ENCODE results near the gene AP1S2.

Gene AP1S2

DNA sequence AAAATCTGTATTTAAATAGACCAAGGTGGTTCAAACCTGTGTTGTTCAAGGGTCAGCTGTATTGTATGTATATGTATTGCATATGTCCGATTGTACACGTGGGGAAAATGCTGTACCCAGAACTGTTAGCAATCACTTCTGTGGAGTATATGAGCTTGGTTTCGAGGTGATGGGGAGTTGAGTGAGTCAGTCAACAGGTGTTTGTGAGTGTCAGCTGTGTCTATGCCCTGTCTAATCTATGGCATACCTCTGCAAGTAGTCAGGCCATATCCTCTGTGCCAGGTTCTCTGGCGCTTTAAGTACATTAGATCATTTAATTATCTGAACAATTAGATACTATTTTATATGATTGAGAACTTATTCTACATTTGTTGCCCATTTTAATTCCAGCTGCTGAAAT, 56.9 kb downstream of the AP1S2 start:
- H3K27ac ChIP-seq (ENCODE audit: low read length) = no peak overlapping the region
- H3K9ac ChIP-seq (ENCODE audit: low read depth, low read length) = no peak overlapping the region
- no peak overlapping the region for H3K4me3 ChIP-seq (ENCODE audit: low read length)
- H3K9me3 ChIP-seq (ENCODE audit: insufficient read depth, low read depth, low read length) = no peaks in the 10 kb centered on the region
- H3K36me3 ChIP-seq (ENCODE audit: insufficient read depth, low read depth, low read length) = peaks cover 17% of the 10 kb centered on the region
- H3K4me1 ChIP-seq (ENCODE audit: insufficient read depth, low read length) = no peaks in the 10 kb centered on the region
- H3K27me3 ChIP-seq (ENCODE audit: insufficient read depth, low read length) = no peaks in the 10 kb centered on the region

DNA sequence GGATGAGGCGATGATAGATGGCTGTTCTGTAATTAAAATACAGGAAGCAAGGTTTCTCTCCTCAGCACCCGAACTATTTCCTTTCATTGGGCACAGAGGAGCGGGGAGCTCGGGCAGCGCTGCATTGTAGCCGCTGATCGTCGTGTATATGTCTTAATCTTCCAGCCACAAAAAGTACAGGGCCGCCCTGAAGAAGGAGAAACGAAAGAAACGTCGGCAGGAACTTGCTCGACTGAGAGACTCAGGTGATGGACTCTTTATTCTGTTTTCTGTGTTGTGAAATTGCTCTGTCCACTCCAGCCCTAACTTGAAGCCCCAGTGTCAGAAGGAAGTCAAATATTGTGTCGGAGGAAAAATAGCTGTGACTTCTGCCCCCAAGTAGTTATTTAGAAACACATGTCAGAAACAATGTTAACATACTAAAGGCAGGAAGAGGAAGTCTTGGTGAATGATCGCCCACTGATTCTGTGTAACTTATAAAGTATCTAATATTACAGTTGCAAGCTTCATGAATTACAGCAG, 63.8 kb downstream of the AP1S2 start:
- Histone ChIP-seq H3K9ac (ENCODE audit: low read depth, low read length) (peak overlapping the region; percentile 87; the same call in 1 of the 2 replicates), H3K27me3 (ENCODE audit: insufficient read depth, low read length) (no peaks in the 10 kb centered on the region), H3K36me3 (ENCODE audit: insufficient read depth, low read depth, low read length) (peaks cover 6% of the 10 kb centered on the region; the same call in 1 of the 2 replicates), H3K9me3 (ENCODE audit: insufficient read depth, low read depth, low read length) (no peaks in the 10 kb centered on the region), H3K4me1 (ENCODE audit: insufficient read depth, low read length) (no peaks in the 10 kb centered on the region), H3K4me3 (ENCODE audit: low read length) (peak overlapping the region; percentile 92), H3K27ac (ENCODE audit: low read length) (no peak overlapping the region)

DNA sequence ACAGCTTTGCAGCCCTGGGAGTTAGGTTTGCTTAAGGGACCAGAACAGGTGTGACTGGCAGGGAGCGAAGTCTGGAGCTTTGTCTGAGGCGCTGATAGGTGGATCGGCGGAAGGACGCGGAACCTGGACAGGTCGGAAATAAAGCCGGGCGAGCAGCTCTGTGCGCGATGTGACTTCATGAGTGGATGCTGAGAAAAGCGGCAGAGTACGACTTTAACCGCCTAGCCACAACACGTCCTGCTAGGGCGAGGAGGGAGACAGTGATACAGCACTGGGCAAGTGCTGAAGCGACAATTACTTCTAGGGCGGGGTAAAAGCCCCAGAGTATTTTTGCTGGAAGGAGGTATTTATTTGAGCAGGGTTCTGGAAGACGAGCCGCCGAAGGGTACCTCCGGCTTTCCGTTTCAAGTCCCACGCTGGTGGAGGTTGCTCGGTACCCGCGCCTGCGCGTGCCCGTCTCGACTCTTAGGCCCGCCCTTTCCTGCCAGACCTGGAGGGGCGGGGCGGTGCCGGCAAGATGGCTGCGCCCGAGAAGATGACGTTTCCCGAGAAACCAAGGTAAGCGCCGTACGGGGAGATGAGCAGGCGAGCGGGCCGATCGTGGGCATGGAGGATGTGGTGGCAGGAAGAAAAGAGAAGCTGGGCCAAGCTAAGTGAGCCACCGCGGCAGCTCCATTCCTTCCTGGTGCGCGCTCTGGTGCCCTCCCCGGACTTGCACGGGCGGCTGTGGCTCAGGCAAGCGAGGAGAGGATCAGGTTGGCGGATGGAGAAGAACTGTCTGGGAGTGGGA, 64.4 kb downstream of the AP1S2 start, which contains the start of gene ZRSR2:
Gene ZRSR2, plus strand, starts transcription at position 506 of the 790 bp plus-strand sequence. Its CDS starts 12 bp downstream, at position 518.
- Histone ChIP-seq H3K27ac (ENCODE audit: low read length) (no peak within 1 kb of the TSS), H3K27me3 (ENCODE audit: insufficient read depth, low read length) (no peaks in the 10 kb centered on the region), H3K4me1 (ENCODE audit: insufficient read depth, low read length) (no peaks in the 10 kb centered on the region)

DNA sequence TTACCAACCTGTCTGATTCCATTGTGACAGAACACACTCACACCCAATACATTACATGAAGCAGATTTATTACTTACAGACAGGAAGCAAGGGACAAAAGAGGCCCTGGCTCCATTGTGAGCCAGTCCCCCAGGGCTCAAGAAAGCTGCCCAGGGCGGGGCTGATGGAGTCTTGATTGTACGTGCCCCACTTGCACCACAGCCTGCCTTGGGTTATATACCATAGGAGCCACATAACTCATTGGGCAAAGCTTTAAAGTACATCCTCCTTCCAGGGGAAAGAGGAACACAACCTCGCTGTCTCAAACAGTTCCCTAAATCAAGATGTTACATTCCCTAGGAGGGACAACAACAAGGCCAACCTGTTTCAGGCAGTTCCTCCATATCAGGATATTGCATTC, 67.7 kb downstream of the AP1S2 start:
- Histone ChIP-seq H3K27ac (ENCODE audit: low read length) (no peak overlapping the region), H3K4me3 (ENCODE audit: low read length) (no peak overlapping the region), H3K9me3 (ENCODE audit: insufficient read depth, low read depth, low read length) (no peaks in the 10 kb centered on the region), H3K4me1 (ENCODE audit: insufficient read depth, low read length) (no peaks in the 10 kb centered on the region), H3K9ac (ENCODE audit: low read depth, low read length) (no peak overlapping the region), H3K36me3 (ENCODE audit: insufficient read depth, low read depth, low read length) (0 out of 2 replicates have a peak, but pooled peaks cover 7% of the 10 kb centered on the region), H3K27me3 (ENCODE audit: insufficient read depth, low read length) (no peaks in the 10 kb centered on the region)

More for the DNA sequence above, 64.4 kb downstream of the AP1S2 start, which contains the start of gene ZRSR2:
- Histone ChIP-seq H3K9me3 (ENCODE audit: insufficient read depth, low read depth, low read length) (no peaks in the 10 kb centered on the region), H3K36me3 (ENCODE audit: insufficient read depth, low read depth, low read length) (peaks cover 6% of the 10 kb centered on the region; the same call in 1 of the 2 replicates), H3K4me3 (ENCODE audit: low read length) (peak within 1 kb of the TSS; percentile 92), H3K9ac (ENCODE audit: low read depth, low read length) (peak within 1 kb of the TSS; percentile 87; the same call in 1 of the 2 replicates)

DNA sequence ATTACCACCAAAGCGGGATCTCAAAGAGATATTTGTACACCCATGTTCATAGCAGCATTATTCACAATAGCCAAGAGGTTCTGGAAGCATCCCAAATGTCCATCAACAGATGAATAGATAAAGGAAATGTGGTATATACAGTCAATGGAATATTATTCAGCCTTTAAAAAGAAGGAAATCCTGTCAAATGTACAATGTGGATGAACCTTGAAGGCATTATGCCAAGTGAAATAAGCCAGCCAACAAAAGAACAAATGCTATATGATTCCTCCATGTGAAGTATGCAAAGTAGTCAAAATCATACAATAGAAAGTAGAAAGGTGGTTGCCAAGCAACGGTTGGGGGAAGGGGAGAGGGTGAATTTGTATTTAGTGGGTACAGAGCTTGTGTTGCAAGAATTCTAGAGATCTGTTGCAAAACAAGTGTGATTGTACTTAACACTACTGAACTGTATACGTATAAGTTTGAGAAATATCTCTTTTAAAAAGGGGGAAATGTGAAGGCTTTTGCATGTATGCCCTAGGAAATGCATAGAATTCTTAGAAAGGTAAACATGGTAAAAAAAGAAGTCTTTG, 69.3 kb downstream of the AP1S2 start:
- Histone ChIP-seq H3K4me1 (ENCODE audit: insufficient read depth, low read length) (no peaks in the 10 kb centered on the region), H3K9ac (ENCODE audit: low read depth, low read length) (no peak overlapping the region), H3K36me3 (ENCODE audit: insufficient read depth, low read depth, low read length) (0 out of 2 replicates have a peak, but pooled peaks cover 7% of the 10 kb centered on the region), H3K9me3 (ENCODE audit: insufficient read depth, low read depth, low read length) (no peaks in the 10 kb centered on the region), H3K27ac (ENCODE audit: low read length) (no peak overlapping the region), H3K27me3 (ENCODE audit: insufficient read depth, low read length) (no peaks in the 10 kb centered on the region), H3K4me3 (ENCODE audit: low read length) (no peak overlapping the region)

DNA sequence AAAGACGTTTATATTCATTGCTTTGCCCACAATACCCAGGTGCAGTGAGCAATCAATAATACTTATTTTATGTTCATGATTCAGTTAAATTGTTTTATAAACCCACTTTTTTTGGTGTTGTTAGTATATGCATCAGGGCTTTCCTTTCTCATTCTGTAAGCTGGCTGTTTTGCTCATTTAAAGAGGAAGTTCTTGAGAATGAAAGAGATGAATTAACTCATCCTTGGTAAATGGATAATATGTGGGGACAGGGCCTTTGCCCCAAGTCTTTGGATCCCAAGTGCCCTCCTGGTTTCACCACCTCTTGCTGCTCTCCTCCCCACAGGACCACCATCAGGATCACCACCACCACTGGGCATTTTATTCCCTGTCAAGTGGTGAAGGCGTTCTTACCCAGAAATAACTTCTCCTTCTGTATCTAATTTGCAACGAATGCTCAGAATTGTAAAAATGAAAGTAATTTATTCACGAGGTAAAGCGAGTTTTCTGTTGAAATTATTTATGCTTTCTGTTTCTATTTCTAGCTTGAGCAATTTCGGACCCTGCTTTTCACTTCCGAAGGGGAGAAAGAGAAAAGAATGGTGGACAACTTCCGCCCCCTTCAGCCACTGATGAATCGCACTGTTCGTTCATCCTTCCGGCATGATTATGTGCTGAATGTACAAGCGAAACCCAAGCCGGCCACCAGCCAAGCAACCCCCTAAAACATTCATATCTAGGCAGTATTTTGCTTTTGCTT, 72.5 kb downstream of the AP1S2 start:
- Histone ChIP-seq H3K4me1 (ENCODE audit: insufficient read depth, low read length) (no peaks in the 10 kb centered on the region), H3K27ac (ENCODE audit: low read length) (no peak overlapping the region), H3K4me3 (ENCODE audit: low read length) (no peak overlapping the region), H3K27me3 (ENCODE audit: insufficient read depth, low read length) (no peaks in the 10 kb centered on the region), H3K36me3 (ENCODE audit: insufficient read depth, low read depth, low read length) (0 out of 2 replicates have a peak, but pooled peaks cover 13% of the 10 kb centered on the region), H3K9me3 (ENCODE audit: insufficient read depth, low read depth, low read length) (no peaks in the 10 kb centered on the region), H3K9ac (ENCODE audit: low read depth, low read length) (no peak overlapping the region)

Data from iPS-20b (cell line).